Fibroblast of skin of scalp (primary cell): ENCODE results near the gene SBK2.
A peak's percentile ranks its signal among the peaks of the same experiment; 100 is the strongest.
"Not testable (repeated sequence)": the region's sequence is repeated elsewhere in the genome, so short reads cannot be mapped to it uniquely, and the experiment has no call there.

Source experiments
- DNase-seq: peaks from one replicate; pipeline ENCODE4 v3.0.0-alpha.2; 2013

Gene SBK2

GRCh38 chr19:55535173-55535964 lies 1.6 kb downstream of the SBK2 start:
- DNase-seq = no peak

- DNase-seq = not testable (repeated sequence)
These were observed 2.7 kb downstream of the SBK2 start for GRCh38 chr19:55534280-55534679.

- DNase-seq = no peak
These were observed 5.9 kb downstream of the SBK2 start for GRCh38 chr19:55530996-55531395.

- DNase-seq = no peak
These were observed 7.2 kb downstream of the SBK2 start for GRCh38 chr19:55529636-55530234.

- peak; percentile 42 for DNase-seq
These were observed 8.7 kb downstream of the SBK2 start for GRCh38 chr19:55528030-55528803.

- DNase-seq = no peak
These were observed 9.5 kb downstream of the SBK2 start for GRCh38 chr19:55527197-55528029.

- peak; percentile 61 for DNase-seq
These were observed 10.4 kb downstream of the SBK2 start for GRCh38 chr19:55526216-55527196.

- no peak for DNase-seq
These were observed 11.4 kb downstream of the SBK2 start for GRCh38 chr19:55525289-55526101.

GRCh38 chr19:55520691-55521292 lies 16.1 kb downstream of the SBK2 start:
- DNase-seq = no peak

- peak; percentile 56 for DNase-seq
These were observed 17.3 kb downstream of the SBK2 start for GRCh38 chr19:55519451-55520311.

GRCh38 chr19:55516878-55517620 lies 19.9 kb downstream of the SBK2 start:
- peak; percentile 93 for DNase-seq

- DNase-seq = no peak
These were observed 28.8 kb downstream of the SBK2 start for GRCh38 chr19:55508120-55508519.

GRCh38 chr19:55504981-55505380 lies 32.0 kb downstream of the SBK2 start:
- DNase-seq = no peak

- DNase-seq = no peak
These were observed 32.7 kb downstream of the SBK2 start for GRCh38 chr19:55504252-55504603.

GRCh38 chr19:55503502-55504251 lies 33.3 kb downstream of the SBK2 start:
- peak; percentile 93 for DNase-seq

- DNase-seq = no peak
These were observed 33.8 kb downstream of the SBK2 start for GRCh38 chr19:55503157-55503501.

- DNase-seq = no peak
These were observed 34.6 kb downstream of the SBK2 start for GRCh38 chr19:55502197-55502952.
